SH-SY5Y (cell line): ENCODE results near the gene DACH1.

Experiments used
- GATA2 ChIP-seq: IDR thresholded peaks from 2 replicates; pipeline ENCODE4 v1.6.1; 2011; ENCODE audit warnings: mild to moderate bottlenecking, low read depth, low read length
- GATA3 ChIP-seq: IDR thresholded peaks from 2 replicates; pipeline ENCODE4 v1.6.1; 2011; ENCODE audit warnings: low read depth, mild to moderate bottlenecking, low read length, moderate library complexity

DNA sequence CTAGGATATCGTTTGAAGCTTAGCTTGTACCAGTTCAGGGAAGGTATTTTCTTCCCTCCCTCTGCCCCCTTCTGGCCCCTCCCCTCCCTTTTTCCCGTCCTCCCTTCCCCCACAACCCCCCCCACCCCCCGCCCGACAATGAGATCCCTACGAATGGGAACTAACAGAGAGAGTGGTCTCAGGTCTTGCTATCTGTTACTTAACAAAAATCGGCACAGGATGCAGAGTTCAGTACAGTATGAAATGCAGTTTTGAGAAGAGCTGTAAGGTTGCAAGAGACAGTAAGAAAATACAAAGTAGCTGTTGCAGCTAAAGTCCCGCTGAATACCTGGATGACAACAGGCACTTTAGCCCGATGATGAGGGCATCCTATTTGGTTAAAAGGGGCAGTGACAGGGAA lies 3.1 kb upstream of the DACH1 start:
- TF ChIP-seq GATA3 = no peak
- TF ChIP-seq GATA2 = no peak
